ENCODE data around the gene HDAC9.

DNA sequence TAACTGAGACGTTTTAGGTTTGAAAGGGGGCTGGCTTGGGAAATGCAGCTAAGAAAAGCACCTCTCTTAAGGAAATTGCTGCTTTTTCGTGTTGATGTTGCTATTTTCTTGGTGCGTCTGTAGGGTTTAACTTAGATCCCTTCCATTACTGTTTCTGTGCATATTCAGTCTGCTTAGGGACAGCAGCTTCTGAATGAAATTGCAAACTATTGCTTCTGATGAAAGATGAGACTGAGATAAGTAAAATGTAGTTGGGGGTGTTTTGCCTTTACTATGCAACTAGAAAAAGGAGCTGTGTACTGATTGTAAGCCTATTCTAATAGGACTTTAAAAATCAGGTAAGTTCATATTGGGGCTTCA is 772 bp downstream of the HDAC9 start:
- TF ChIP-seq MXI1 (IDR thresholded peaks at IDR 0.05; ENCODE audit: borderline replicate concordance, low read depth, low read length) (no peak), AGO1 (IDR thresholded peaks at IDR 0.05; ENCODE audit: low read depth, low read length, poor library complexity, severe bottlenecking) (no peak), ZZZ3 (CRISPR knock-in tag; IDR thresholded peaks at IDR 0.05; ENCODE audit: borderline replicate concordance) (no peak), POLR2AphosphoS5 (IDR thresholded peaks at IDR 0.05; ENCODE audit: low read depth, low read length) (no peak), SOX6 (IDR thresholded peaks at IDR 0.05) (no peak), SOX6 (CRISPR knock-in tag; IDR thresholded peaks at IDR 0.05) (no peak)
- TF ChIP-seq, protein P1, sequence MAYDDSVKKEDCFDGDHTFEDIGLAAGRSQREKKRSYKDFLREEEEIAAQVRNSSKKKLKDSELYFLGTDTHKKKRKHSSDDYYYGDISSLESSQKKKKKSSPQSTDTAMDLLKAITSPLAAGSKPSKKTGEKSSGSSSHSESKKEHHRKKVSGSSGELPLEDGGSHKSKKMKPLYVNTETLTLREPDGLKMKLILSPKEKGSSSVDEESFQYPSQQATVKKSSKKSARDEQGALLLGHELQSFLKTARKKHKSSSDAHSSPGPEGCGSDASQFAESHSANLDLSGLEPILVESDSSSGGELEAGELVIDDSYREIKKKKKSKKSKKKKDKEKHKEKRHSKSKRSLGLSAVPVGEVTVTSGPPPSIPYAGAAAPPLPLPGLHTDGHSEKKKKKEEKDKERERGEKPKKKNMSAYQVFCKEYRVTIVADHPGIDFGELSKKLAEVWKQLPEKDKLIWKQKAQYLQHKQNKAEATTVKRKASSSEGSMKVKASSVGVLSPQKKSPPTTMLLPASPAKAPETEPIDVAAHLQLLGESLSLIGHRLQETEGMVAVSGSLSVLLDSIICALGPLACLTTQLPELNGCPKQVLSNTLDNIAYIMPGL (CRISPR knock-in tag; IDR thresholded peaks at IDR 0.05; ENCODE audit: borderline replicate concordance in 1 of 2, low read depth in 1 of 2) = no peak
- TF ChIP-seq, protein P2, sequence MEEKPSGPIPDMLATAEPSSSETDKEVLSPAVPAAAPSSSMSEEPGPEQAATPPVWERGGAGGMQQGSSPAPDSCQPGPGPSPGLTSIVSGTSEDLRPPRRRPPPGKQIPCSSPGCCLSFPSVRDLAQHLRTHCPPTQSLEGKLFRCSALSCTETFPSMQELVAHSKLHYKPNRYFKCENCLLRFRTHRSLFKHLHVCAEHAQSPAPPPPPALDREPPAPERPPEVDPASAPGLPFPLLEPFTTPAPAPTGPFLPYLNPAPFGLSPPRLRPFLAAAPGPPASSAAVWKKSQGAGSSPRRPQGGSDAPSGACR (CRISPR knock-in tag; IDR thresholded peaks at IDR 0.05) = no peak
- TF ChIP-seq, protein P3, sequence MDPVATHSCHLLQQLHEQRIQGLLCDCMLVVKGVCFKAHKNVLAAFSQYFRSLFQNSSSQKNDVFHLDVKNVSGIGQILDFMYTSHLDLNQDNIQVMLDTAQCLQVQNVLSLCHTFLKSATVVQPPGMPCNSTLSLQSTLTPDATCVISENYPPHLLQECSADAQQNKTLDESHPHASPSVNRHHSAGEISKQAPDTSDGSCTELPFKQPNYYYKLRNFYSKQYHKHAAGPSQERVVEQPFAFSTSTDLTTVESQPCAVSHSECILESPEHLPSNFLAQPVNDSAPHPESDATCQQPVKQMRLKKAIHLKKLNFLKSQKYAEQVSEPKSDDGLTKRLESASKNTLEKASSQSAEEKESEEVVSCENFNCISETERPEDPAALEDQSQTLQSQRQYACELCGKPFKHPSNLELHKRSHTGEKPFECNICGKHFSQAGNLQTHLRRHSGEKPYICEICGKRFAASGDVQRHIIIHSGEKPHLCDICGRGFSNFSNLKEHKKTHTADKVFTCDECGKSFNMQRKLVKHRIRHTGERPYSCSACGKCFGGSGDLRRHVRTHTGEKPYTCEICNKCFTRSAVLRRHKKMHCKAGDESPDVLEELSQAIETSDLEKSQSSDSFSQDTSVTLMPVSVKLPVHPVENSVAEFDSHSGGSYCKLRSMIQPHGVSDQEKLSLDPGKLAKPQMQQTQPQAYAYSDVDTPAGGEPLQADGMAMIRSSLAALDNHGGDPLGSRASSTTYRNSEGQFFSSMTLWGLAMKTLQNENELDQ (CRISPR knock-in tag; IDR thresholded peaks at IDR 0.05; ENCODE audit: borderline replicate concordance) = no peak
